ENCODE data around the gene FAM114A1. TPM values are rescaled to one million over a fixed set of nuclear protein-coding genes. Genes with fewer than 3 reads are reported as not detected.

FAM114A1 gene
- 21.9 to 42.4 TPM (median 31.8 TPM) in 5 replicates for total RNA-seq (2022; extraction: Qiagen RNA extraction; ENCODE audit: low read depth)

GRCh38 chr4:38867478-38868058 is at the start of gene FAM114A1:
Gene FAM114A1 (plus strand): TSS chr4:38867806. CDS start chr4:38878079, 10,273 bp downstream.

GRCh38 chr4:38856524-38857337 is 10.9 kb upstream of the FAM114A1 start, which contains the start of gene TLR6:
Gene TLR6 (minus strand): TSS chr4:38856817. CDS start chr4:38829473, 27,344 bp downstream.

Other genes with a start within 250 kb of the FAM114A1 start
- 6.6 to 12.6 TPM (median 11.8 TPM) in 5 replicates for gene KLF3, start 203.6 kb upstream of the FAM114A1 start, total RNA-seq (2022; extraction: Qiagen RNA extraction; ENCODE audit: low read depth)
- gene TLR10, start 84.8 kb upstream of the FAM114A1 start, total RNA-seq (2022; extraction: Qiagen RNA extraction; ENCODE audit: low read depth): 0.05 to 0.06 TPM (median 0.05 TPM) in 3 of 5 replicates, not detected in the others
- gene TLR1, start 63.0 kb upstream of the FAM114A1 start, total RNA-seq (2022; extraction: Qiagen RNA extraction; ENCODE audit: low read depth): 0.29 to 0.67 TPM (median 0.57 TPM) in 5 replicates
- gene TLR6, start 11.0 kb upstream of the FAM114A1 start, total RNA-seq (2022; extraction: Qiagen RNA extraction; ENCODE audit: low read depth): 2.8 to 4.1 TPM (median 3.8 TPM) in 5 replicates
- 17.0 to 24.9 TPM (median 21.8 TPM) in 5 replicates for gene TMEM156, start 164.6 kb downstream of the FAM114A1 start, total RNA-seq (2022; extraction: Qiagen RNA extraction; ENCODE audit: low read depth)
- gene KLHL5, start 194.4 kb downstream of the FAM114A1 start, total RNA-seq (2022; extraction: Qiagen RNA extraction; ENCODE audit: low read depth): 45.3 to 63.6 TPM (median 52.2 TPM) in 5 replicates